SH-SY5Y (cell line): ENCODE measurements around the gene KIF17.

Experiments used
- GATA2 ChIP-seq: IDR thresholded peaks from 2 replicates; pipeline ENCODE4 v1.6.1; 2011; ENCODE audit warnings: mild to moderate bottlenecking, low read depth, low read length
- GATA3 ChIP-seq: IDR thresholded peaks from 2 replicates; pipeline ENCODE4 v1.6.1; 2011; ENCODE audit warnings: low read depth, mild to moderate bottlenecking, low read length, moderate library complexity

KIF17 gene

DNA sequence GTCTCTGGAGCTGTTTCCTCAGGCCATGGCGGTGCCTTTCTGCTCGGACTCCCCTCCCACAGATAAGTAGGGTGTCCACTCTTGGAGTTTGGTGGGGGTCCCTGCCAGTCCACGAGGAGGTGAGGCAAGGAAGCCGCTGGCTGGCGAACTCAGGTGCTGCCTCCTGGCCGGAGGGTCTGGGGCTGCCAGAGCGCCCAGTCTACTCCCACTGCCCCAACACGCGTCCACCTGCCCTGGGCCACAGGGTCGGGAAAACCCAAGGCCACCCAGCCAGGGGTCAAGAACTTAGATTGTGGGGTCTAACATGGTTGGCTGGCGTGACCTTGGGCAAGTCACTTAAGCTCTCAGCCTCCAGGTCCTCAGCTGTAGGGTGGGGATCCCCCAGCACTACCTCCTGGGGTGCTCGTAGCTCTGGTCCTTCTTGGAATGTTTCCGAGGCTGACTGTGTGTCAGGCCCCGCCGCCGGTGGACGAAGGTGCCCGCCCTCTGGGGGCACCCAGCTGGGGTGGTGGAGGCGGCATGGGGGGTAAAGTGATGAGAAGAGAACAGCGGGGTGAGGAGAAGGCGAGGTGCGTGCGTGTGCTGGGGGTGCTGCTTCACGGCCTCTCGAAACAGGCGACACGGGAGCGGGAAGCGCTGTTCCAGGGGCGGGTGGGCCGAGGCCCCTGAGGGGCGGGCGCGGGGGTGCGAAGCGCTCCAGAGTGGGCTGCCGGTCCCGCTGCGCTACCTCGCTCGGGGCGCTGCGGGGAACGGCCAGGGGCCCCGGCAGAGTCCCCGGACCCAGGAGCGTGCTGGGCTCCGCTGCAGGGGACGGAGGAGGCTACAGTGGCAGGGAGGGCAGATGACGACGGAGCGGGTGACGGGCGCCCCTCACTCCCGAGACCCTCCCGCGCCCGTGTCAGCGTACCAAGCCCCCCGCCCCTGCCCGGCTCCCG, 13.5 kb upstream of the KIF17 start:
- TF ChIP-seq GATA3: no peak
- TF ChIP-seq GATA2: no peak

DNA sequence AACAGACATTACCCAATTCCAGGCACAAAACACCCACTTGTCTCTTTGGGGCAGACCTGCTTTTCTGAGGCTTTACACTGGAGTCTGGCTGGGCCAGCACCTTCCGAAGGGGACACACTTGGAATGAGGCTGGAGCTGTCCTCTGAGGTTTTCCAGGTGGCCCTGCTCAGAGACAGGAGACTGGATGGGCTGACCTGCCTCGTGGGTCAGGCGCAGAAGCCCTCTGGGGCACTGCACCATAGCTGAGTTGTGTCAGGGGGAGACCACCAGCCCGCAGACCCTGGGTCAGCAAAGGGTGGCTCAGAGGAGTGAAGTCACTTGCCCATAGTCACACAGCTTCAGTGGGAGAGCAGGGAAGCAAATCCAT, 12.9 kb upstream of the KIF17 start:
- no peak for TF ChIP-seq GATA2
- no peak for TF ChIP-seq GATA3

DNA sequence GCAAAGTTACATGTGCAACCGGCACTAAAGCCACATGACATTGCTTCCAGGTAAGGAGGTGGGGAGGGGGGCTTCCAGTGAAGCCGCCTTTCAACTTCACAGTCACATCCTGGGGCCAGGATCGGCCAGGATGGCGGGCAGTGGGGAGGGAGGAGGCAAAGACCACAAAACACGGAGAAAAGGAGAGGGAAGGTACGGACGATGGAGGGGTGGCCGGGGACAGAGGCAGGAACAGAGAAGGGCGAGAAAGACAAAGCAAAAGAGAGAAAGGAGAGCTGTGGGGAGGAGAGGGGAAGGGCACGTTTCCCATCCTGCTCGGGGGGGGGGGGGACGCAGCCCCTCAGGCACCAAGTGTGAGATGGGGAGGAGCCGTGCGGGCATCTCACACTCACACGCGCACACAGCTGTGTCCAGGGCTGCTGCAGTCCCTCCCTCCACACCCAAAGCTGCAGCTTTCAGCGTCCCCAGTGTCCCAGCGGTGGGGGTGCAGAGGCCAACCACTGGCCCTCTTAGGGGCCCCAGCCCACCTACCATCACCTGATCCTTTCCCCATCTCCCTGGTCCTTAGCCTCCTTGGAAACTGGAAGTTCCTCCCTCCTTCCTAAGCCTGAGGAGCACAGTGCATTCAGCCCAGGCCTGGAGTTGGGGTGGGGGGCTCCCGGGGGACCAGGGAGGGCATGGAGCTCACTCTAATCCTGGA, 12.3 kb upstream of the KIF17 start:
- TF ChIP-seq GATA3 (no peak), GATA2 (no peak)

DNA sequence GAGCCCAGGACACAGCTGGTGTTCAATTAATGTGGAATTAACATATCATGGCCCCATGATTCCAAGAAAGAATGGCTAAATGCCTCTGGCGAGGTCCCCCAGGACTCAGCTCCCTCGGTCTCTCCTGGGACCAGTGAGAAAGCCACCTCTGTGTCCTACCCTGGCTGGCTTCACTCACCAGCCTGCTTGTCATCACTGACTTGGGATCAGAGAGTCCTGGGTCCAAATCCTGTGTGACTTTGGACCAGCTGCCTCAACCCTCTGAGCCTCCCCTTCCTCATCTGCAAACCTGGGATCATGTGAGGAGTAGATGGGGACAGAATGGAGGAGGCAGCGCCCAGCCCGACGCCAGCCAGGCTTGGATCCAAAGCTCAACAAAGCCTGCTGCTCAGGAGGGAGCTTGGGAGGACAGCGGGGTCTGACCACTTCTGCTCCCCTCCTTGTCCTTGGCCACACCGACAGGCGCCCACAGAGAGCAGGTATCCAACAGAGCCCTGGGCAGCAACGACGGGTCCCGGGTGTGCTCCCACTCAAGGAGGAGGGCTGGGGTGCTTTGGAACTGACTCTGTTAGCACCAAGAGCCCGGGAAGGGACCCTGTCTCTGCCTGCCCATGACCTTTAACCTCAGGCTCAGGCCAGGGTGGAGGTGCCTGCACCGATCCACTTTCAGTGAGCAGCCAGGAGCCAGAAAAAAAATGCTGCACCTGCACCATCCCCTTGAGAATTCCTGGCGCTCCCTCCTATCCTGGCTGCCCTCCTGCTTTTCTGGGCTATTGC, 11.5 kb upstream of the KIF17 start:
- TF ChIP-seq GATA2 (no peak), GATA3 (no peak)

DNA sequence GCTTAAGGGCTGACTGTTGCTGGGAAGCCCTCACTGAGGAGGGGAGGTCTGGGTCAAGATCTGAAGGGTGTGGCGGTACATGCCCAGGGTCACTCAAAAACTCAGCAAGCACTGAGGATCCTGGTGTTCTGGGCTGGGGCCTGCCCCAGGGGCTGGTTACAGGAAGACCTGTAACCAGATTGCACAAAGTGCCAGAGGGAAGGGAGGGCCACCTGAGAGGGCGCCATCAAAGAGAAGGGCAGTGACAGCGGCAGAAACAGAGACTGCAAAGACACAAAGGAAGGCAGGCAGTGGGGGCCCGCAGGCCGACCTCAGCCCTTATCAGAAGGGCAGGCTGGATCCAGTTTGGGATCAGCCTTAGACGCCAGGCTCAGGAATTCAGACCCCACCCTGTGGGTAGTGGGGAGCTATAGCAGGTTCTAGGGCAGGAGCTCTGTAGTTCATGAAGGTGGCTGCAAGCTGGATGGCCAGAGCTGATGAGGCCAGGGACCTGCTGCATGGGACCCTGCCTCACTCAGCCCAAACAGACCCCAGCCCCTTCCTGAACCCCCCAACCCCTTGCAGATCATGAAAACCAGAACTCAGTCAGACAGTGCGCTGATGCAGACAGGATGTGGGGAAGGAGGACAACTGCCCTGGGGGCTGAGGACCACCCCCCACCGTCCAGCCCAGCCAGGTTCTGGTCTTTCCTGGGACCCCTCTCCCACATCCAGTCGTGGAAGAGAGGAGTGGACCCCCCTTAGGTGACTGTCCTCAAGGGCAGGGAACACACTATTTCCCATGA, 10.8 kb upstream of the KIF17 start:
- TF ChIP-seq GATA2 (no peak), GATA3 (no peak)

DNA sequence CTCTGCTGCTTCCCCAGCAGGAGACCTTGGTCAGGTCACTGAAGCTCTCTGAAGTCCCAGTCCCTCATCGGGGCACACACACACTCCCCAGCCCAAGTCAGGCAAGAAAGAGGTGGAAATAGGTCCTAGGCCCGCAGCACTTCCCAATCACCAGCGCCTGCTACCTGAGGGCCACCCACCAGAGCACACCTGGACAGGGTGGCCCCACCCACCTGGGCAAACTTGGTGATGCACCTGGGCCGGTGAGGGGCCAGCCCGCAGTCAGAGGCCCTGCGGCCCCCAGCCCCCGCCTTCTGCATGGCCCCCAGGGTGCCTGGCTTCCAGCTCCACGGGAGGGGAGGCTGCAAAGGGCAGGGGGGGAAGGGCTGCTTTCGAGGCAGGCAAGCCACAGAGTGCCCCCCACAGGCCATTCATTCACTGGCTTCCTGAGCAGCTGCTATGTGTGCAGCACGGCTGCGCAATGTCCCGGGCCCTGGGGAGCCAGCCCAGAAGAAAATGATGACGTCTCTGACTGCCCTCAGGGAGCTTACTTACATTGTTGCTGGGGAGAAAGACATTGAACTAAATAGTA, 10.0 kb upstream of the KIF17 start:
- TF ChIP-seq GATA2: no peak
- no peak for TF ChIP-seq GATA3

DNA sequence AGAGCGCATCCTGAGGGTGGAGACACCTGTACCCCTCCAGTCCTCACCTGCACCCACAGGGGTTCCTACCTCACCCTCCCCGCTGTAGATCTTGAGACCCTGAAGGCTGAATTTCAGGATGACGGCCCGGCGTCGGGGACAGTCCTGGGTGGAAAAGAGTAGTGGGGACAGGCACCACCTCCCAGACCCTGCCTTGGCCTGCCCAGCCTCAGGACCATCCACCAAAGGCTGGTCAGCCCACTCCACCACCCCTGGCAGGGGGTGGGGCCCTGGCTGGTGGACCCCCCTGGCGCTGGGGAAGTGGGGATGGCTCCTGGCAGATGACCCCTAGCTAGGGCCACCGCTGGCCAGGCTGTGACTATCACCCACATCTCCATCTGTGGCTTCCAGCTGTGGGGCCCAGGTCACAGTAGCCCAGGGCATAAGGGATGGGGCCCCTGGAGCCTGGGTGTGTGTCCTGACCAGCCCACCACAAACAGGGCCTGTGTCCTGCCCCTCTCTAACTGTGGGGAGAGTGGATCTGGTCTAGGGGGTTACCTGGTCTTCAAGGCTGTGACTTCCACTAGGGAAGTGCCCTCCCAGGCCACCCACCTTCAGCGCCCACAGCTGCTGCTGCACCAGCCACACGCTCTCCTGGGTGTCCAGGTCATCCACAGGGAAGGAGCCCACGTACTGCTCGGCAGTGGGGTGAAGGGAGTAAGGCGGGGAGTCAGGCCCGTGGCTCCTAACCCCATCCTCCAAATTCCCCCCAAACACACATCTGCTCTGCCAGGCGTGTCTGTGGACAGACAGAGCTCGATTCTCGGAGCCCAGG, 9.3 kb upstream of the KIF17 start:
- TF ChIP-seq GATA3: no peak

DNA sequence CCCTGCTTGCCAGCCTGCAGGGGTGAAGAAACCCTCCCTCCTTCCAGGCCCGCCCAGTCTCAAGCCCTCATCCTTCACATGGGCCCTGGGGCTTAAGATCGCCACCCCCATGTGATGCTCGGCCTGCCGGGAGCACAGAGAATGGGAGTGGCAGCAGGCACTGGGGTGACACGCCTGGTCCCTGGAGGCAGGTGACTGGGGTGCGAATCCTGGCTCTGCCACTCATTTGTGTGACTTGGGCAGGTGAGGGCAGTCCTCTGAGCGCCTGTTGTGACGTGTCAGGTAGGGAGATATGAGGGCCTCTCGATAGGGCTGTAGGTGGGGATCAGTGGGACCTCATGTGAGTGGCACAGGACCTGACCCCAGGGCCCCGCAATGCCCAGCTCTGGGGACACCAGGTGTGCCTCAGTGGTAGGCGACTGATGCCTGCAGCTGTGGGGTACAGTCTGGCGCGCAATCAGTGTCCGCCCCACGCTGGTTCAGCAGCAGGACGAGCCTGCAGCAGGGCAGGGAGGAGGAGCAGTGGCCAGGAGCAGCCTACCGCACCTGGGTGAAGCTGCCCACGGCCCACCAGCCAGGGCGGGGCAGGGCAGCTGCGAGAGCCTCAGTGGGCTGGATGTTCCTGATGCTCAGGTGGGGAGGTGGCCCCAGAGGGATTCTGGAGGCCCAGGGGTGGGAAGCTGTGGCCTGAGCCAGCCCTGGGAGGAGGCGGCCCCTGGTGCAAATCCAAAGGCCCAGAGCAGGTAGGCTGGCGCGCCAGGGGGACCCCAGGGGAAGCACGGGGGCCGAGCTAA, 8.5 kb upstream of the KIF17 start:
- TF ChIP-seq GATA3: no peak
- no peak for TF ChIP-seq GATA2

DNA sequence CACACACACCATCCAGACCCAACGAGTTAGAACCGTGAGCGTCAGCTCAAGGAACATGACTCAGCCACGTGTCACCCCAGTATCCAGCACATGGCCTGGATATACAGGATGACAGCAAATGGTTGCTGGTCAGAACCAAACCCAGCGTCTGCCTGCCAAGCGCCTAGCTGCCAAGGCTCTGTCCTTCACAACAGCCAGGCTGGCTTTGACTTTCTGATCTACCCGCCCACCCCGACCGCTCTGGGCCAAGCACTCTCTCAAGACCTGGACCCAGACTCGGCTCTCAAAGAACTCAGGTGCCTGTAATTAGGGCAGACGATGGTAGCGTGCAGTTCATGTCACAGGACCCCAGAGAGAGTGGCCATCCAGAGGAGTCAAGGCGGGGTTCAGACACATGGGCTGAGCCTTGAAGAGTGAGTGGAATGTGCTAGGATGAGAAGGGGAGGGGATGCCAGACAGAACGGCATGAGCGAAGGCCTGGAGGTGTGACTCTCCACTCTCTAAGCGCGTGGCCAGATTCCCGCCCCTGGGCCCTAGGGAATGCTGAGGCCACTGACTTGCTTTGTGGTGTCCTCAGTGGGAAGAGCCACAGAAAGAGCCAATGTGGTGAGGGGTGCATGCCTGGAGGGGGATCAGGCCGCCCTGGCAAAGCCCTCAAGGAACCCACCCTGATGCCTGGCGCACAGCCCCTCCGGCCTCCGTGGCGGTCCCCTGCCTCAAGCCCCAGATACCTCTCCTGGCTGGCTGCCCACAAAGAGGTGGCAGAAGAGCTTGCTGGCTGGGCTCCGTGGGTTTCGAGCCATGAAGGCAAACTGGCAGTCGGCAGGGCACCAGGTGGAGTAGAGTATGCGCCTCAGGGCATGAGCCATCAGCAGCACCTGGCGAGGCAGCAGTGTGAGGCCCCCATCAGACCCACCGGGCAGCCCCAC, 7.6 kb upstream of the KIF17 start:
- TF ChIP-seq GATA3: no peak
- TF ChIP-seq GATA2: no peak

DNA sequence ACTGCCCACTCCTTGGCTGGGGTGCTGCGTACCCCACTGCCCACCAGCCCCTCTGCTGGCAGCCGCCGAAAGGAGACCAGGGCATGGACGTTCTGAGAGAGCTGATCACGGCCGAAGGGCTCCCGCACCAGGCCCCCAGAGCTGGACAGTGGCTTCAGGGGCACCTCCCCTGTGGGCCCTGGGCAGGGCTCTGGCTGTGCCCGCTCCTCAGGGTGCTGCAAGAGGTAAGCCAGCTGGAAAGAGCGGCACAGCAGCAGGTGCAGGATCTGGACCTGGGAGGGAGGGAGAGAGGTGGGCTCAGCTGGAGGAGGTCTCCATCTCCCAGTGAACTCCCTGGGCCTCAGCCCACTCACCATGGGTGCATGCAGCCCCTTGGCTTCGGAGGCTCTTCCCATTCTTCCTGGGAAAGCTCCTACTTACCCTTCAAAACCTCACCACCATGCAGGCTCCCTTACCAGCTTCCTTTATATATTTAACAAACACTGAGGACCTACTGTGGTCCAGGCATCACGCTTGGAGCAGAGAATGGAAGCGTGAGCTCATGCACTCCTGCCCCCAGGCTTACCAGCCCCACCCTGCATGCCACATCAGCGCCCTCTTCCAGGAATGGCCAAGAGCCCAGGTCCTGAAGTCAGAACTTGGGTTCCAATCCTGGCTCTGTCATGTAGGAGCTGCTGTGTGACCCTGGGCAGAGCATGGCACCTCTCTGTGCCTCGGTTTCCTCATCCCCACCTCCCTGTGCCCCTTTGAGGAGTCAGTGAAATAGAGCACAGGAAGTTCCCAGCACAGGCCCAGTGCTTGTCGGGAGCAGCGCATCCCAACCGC, 6.8 kb upstream of the KIF17 start:
- TF ChIP-seq GATA3 (no peak), GATA2 (no peak)
